ENCODE measurements around the gene B4GALT1.

Gene B4GALT1

DNA sequence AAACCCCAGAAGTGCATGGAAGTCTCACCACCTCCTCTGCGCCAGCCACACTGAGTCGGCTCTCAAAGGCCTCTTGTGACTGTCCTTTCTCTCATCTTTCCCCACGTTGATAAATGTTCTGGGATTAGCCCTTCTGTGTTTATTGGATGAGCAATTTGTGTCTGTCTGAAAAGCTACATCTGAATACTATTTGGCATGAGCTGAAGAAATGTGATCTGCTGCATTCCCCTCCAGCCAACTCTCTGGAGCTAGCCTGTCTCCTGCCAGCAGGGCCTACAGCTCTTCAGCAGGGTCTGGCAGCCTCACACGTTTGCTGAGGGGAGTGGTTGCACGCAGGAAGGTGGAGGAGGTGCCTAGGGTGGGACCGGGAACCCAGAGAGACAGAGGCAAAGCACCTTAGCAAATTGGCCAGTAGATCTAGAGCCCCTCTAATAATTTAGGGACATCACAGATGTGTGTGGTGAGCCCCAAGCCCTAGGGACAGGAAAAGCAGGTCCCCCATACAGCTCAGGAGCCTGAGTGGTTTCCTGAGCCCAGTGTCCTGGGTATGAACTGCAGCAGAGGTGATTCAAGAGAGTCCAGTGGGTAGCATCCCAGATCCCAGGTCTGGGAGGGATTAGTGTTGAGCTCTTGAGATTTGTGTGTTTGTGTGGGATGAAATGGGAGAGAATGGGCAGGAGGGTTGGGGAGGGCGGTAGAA, 20.5 kb upstream of the B4GALT1 start:
- TF ChIP-seq, protein P1, sequence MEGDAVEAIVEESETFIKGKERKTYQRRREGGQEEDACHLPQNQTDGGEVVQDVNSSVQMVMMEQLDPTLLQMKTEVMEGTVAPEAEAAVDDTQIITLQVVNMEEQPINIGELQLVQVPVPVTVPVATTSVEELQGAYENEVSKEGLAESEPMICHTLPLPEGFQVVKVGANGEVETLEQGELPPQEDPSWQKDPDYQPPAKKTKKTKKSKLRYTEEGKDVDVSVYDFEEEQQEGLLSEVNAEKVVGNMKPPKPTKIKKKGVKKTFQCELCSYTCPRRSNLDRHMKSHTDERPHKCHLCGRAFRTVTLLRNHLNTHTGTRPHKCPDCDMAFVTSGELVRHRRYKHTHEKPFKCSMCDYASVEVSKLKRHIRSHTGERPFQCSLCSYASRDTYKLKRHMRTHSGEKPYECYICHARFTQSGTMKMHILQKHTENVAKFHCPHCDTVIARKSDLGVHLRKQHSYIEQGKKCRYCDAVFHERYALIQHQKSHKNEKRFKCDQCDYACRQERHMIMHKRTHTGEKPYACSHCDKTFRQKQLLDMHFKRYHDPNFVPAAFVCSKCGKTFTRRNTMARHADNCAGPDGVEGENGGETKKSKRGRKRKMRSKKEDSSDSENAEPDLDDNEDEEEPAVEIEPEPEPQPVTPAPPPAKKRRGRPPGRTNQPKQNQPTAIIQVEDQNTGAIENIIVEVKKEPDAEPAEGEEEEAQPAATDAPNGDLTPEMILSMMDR (IDR thresholded peaks at IDR 0.05): no peak

- TF ChIP-seq, protein P1 (IDR thresholded peaks at IDR 0.05): no peak
Measured at GRCh38 chr9:33186457-33187168, 19.5 kb upstream of the B4GALT1 start.

- TF ChIP-seq, protein P1 (IDR thresholded peaks at IDR 0.05): no peak
Measured at GRCh38 chr9:33185858-33186257, 18.7 kb upstream of the B4GALT1 start.

DNA sequence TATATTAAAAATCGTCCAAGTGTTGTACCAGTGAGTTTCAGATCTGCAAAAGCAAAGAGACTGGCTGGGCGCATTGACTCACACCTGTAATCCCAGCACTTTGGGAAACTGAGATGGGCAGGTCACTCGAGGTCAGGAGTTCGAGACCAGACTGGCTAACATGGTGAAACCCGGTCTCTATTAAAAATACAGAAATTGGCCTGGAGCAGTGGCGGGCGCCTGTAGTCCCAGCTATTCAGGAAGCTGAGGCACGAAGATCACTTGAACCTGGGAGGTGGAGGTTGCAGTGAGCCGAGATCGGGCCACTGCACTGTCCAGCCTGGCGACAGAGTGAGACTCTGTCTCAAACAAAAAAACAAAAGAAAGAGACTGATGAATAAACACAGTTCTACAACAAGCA, 18.3 kb upstream of the B4GALT1 start:
- TF ChIP-seq, protein P1 (IDR thresholded peaks at IDR 0.05): no peak

- TF ChIP-seq, protein P1 (IDR thresholded peaks at IDR 0.05): no peak
Measured at GRCh38 chr9:33184963-33185362, 17.8 kb upstream of the B4GALT1 start.

- TF ChIP-seq, protein P1 (IDR thresholded peaks at IDR 0.05): no peak
Measured at GRCh38 chr9:33182519-33182918, 15.4 kb upstream of the B4GALT1 start.

DNA sequence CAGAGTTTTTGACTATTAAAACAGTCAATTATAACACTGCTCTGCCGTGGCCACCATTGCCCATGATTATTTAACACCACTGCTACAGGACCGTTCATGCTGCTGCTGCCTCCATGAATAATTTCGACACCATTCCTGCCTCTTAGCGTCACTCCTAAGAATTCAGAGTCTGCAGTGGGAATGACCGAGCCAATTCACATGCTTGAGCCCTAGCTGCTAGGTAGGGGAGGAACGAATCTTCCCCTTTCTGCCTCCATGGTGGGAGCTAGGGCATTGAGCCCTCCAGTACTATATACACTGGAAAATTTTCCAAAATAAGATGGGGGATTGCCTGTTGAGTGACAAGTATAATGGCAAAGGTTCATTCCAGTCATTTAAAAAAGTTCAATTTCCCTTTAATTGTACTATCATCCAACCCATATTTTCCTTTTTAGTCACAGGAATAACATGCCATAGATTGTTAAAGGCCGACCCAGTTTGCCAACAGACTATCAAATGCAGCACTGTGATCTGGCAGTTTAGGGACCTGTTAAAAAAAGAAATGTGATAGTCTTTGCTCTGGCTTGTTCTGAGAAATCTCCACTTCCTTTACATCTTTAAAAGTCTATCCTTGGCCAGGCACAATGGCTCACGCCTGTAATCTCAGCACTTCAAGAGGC, 13.5 kb upstream of the B4GALT1 start:
- TF ChIP-seq, protein P1 (IDR thresholded peaks at IDR 0.05): no peak
